ENCODE results near the gene SLC12A1. TPM values are rescaled to one million over a fixed set of nuclear protein-coding genes. Genes with fewer than 3 reads are reported as not detected.

SLC12A1 gene
- not detected for total RNA-seq

DNA sequence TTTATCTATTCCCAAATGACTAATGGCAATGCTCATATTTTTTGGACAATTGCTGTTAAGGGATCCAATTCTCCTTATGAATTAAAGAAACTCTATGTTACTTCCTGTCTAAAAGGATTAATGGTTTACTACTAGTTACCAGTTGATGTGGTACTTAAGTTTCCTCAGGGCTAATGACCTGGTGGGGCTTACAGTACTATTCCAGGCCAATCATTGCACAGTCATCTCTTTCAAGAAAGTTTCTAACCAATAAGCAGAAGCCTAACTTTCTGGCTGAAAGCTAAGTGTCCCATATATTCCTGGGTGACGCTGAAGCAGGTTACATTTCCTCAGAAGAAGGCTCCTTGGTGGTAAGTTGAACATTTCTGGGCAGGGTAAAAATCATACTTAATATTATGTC lies at the start of gene SLC12A1:
SLC12A1 (plus strand) TSS at position 322 of the 400 bp plus-strand sequence. CDS start 1,418 bp downstream, outside the sequence.
- TF ChIP-seq, protein P1, sequence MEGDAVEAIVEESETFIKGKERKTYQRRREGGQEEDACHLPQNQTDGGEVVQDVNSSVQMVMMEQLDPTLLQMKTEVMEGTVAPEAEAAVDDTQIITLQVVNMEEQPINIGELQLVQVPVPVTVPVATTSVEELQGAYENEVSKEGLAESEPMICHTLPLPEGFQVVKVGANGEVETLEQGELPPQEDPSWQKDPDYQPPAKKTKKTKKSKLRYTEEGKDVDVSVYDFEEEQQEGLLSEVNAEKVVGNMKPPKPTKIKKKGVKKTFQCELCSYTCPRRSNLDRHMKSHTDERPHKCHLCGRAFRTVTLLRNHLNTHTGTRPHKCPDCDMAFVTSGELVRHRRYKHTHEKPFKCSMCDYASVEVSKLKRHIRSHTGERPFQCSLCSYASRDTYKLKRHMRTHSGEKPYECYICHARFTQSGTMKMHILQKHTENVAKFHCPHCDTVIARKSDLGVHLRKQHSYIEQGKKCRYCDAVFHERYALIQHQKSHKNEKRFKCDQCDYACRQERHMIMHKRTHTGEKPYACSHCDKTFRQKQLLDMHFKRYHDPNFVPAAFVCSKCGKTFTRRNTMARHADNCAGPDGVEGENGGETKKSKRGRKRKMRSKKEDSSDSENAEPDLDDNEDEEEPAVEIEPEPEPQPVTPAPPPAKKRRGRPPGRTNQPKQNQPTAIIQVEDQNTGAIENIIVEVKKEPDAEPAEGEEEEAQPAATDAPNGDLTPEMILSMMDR (IDR thresholded peaks at IDR 0.05), result no peak
- DNase-seq (ENCODE audit: low spot score in 2 of 2), result no peak
- Histone ChIP-seq H3K4me1 (no peaks in the 10 kb centered on the region), H3K9me3 (no peaks in the 10 kb centered on the region), H3K27me3 (no peaks in the 10 kb centered on the region), H3K4me3 (no peak within 1 kb of the TSS), H3K36me3 (no peaks in the 10 kb centered on the region), H3K27ac (no peak within 1 kb of the TSS)
- intact Hi-C loops (cut with DNase I), result no loop called here

DNA sequence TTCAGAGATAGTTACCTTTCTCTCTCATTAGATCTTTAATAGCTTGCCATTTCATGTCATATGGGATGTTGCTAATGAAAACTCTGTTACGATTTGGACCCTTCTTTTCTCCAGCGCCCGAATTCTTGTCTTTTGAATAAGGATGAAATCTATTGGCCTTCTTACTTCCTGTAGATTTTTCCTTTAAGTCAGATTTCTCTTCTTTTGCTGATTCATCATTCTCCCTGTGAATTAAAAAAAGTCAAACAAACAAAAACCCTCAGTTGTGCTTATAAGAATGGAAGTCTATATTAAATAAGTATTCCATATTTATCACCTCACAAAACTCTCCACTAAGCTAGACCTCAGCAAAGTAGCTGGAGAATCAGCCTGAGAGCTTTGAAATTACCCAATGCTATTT lies 37.5 kb upstream of the SLC12A1 start:
- Histone ChIP-seq H3K4me3 (no peak overlapping the region), H3K36me3 (peaks cover 0 to 17% of the 10 kb centered on the region in 2 donors), H3K4me1 (peaks cover 0 to 7% of the 10 kb centered on the region in 2 donors), H3K27me3 (no peaks in the 10 kb centered on the region), H3K27ac (no peak overlapping the region), H3K9me3 (no peaks in the 10 kb centered on the region)
- intact Hi-C loops (cut with DNase I), result no loop called here
- DNase-seq (ENCODE audit: low spot score in 2 of 2), result no peak
- TF ChIP-seq, protein P1 (IDR thresholded peaks at IDR 0.05), result no peak

DNA sequence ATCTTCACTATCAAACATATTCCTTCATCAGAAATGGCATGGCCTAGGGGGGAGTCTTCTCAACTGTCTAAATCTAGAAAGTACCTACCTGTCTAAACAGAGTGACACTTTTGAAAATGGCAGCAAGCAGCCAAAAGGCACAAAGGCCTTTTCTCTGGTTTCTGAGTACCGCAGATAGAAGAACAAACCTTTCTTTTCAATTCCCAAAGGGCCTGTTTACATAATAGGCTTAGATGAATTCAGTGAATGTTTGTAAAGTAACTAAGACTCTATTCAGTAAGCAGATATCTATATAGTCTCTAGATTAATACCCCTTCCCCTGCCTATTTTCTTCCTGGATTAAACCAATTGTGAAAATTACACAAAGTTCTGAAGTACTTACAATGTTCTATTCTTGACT lies 35.1 kb upstream of the SLC12A1 start:
- intact Hi-C loops (cut with DNase I), result no loop called here
- TF ChIP-seq, protein P1 (IDR thresholded peaks at IDR 0.05), result no peak
- no peaks in the 10 kb centered on the region for H3K36me3 ChIP-seq
- H3K27me3 ChIP-seq, result no peaks in the 10 kb centered on the region
- no peak overlapping the region for H3K27ac ChIP-seq
- peaks cover 0 to 12% of the 10 kb centered on the region in 2 donors for H3K4me1 ChIP-seq
- DNase-seq (ENCODE audit: low spot score in 2 of 2), result no peak
- no peaks in the 10 kb centered on the region for H3K9me3 ChIP-seq
- no peak overlapping the region for H3K4me3 ChIP-seq

DNA sequence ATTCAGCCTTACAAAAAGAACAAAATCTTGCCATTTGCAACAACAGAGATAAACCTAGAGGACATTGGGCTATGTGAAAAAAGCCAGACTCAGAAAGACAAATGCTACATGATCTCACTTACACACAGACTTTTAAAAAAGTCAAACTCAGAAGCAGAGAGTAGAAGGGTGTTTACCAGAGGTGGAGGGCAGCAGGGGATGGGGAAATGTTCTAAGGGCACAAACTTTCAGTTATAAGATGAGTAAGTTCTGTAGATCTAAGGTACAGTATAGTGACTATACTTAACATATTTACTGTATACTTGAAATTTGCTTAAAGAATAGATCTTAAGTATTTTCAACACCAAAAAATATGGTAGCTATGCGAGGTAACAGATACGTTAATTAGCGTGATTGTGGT lies 31.0 kb upstream of the SLC12A1 start:
- Histone ChIP-seq H3K4me1 (peaks cover 0 to 11% of the 10 kb centered on the region in 2 donors), H3K27ac (no peak overlapping the region), H3K9me3 (no peaks in the 10 kb centered on the region), H3K4me3 (no peak overlapping the region), H3K36me3 (no peaks in the 10 kb centered on the region), H3K27me3 (no peaks in the 10 kb centered on the region)
- TF ChIP-seq, protein P1 (IDR thresholded peaks at IDR 0.05), result no peak
- intact Hi-C loops (cut with DNase I), result loop anchor here (5.0 kb wide), 3 partner anchors 112 to 458 kb away; partner anchors contain the start of gene SEMA6D
- no peak for DNase-seq (ENCODE audit: low spot score in 2 of 2)

DNA sequence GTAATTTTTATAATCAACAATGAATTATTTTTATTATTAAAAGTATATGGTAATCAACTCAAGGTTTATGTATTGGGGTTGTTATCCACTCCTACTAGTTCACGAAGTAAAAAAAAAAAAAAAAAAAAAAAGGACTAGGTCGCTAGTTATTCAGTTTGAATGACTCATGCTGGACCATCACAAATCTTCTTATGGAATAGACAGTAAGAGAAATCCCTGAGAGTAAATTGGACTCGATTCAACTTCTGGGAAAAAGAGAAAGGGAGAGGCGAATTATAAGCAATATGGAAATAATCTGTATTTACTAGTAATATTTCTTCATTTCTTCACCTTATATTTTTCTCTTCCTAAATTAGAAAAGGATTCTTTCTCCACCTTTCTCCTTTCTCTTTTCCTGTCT lies 30.0 kb upstream of the SLC12A1 start:
- H3K4me3 ChIP-seq, result peak overlapping the region; percentile 63 to 80
- intact Hi-C loops (cut with DNase I), result loop anchor here (2.0 to 5.0 kb wide), 4 partner anchors 75 to 459 kb away; partner anchors contain the start of gene SEMA6D
- TF ChIP-seq, protein P1 (IDR thresholded peaks at IDR 0.05), result no peak
- H3K9me3 ChIP-seq, result no peaks in the 10 kb centered on the region
- no peaks in the 10 kb centered on the region for H3K27me3 ChIP-seq
- DNase-seq (ENCODE audit: low spot score in 2 of 2), result no peak
- H3K4me1 ChIP-seq, result peaks cover 0 to 6% of the 10 kb centered on the region in 2 donors
- H3K27ac ChIP-seq, result peak overlapping the region; percentile 92 to 96
- no peaks in the 10 kb centered on the region for H3K36me3 ChIP-seq

DNA sequence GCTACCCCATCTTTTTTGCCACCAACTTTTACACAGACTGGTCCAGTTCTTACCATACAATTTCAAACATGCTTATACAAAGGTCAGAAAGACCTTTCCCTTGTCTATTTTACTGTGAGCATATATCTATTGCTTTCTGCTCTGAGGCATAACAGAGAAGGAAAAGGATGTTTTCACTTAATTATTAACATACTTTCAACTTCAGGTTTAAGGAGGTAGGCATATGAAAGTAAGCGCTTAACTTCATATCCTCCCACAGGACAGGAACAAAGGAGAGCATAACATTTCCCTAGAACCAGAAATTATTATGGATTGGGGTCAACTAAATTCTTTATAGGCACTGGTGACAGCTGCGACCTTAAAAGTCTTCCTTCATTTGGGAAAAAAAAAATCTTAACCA lies 29.1 kb upstream of the SLC12A1 start:
- Histone ChIP-seq H3K27ac (peak overlapping the region; percentile 92 to 96), H3K4me1 (peaks cover 0 to 6% of the 10 kb centered on the region in 2 donors), H3K36me3 (no peaks in the 10 kb centered on the region), H3K9me3 (no peaks in the 10 kb centered on the region), H3K27me3 (no peaks in the 10 kb centered on the region), H3K4me3 (peak overlapping the region; percentile 63 to 80)
- TF ChIP-seq, protein P1 (IDR thresholded peaks at IDR 0.05), result no peak
- intact Hi-C loops (cut with DNase I), result loop anchor here (2.0 to 5.0 kb wide), 4 partner anchors 74 to 460 kb away; partner anchors contain the start of gene SEMA6D
- DNase-seq (ENCODE audit: low spot score in 2 of 2), result no peak
